ENCODE data around the gene LYRM9.
A peak's percentile ranks its signal among the peaks of the same experiment; 100 is the strongest.
"Not testable (repeated sequence)": the region's sequence is repeated elsewhere in the genome, so short reads cannot be mapped to it uniquely, and the experiment has no call there.

LYRM9 gene

GRCh38 chr17:27895940-27896535, 2.9 kb upstream of the LYRM9 start:
- Mint-ChIP-seq H3K9me3 (no peaks in the 10 kb centered on the region), H3K4me1 (ENCODE audit: low read depth) (peaks cover 17% of the 10 kb centered on the region), H3K36me3 (ENCODE audit: low read depth) (no peaks in the 10 kb centered on the region), H3K4me3 (no peak overlapping the region), H3K27ac (no peak overlapping the region), H3K27me3 (peaks cover 28% of the 10 kb centered on the region)
- no peak for DNase-seq

- Mint-ChIP-seq H3K27me3 (peaks cover 28% of the 10 kb centered on the region), H3K36me3 (ENCODE audit: low read depth) (no peaks in the 10 kb centered on the region), H3K27ac (no peak overlapping the region), H3K9me3 (no peaks in the 10 kb centered on the region), H3K4me3 (no peak overlapping the region), H3K4me1 (ENCODE audit: low read depth) (peaks cover 17% of the 10 kb centered on the region)
- no peak for DNase-seq
Observed at GRCh38 chr17:27895123-27895895, 2.1 kb upstream of the LYRM9 start.

- H3K9me3 Mint-ChIP-seq, result no peaks in the 10 kb centered on the region
- peak overlapping the region; percentile 76 for H3K4me3 Mint-ChIP-seq
- no peak for DNase-seq
- H3K27me3 Mint-ChIP-seq, result peaks cover 25% of the 10 kb centered on the region
- peaks cover 18% of the 10 kb centered on the region for H3K4me1 Mint-ChIP-seq (ENCODE audit: low read depth)
- no peaks in the 10 kb centered on the region for H3K36me3 Mint-ChIP-seq (ENCODE audit: low read depth)
- H3K27ac Mint-ChIP-seq, result no peak overlapping the region
Observed at GRCh38 chr17:27893841-27894503, 807 bp upstream of the LYRM9 start.

GRCh38 chr17:27892542-27892865, 661 bp downstream of the LYRM9 start:
- Mint-ChIP-seq H3K4me1 (ENCODE audit: low read depth) (peaks cover 25% of the 10 kb centered on the region), H3K27me3 (peaks cover 24% of the 10 kb centered on the region), H3K4me3 (peak overlapping the region; percentile 76), H3K36me3 (ENCODE audit: low read depth) (no peaks in the 10 kb centered on the region), H3K9me3 (no peaks in the 10 kb centered on the region), H3K27ac (peak overlapping the region; percentile 38)
- DNase-seq, result no peak

- DNase-seq, result no peak
- H3K4me1 Mint-ChIP-seq (ENCODE audit: low read depth), result peaks cover 25% of the 10 kb centered on the region
- H3K9me3 Mint-ChIP-seq, result no peaks in the 10 kb centered on the region
- peaks cover 19% of the 10 kb centered on the region for H3K27me3 Mint-ChIP-seq
- H3K27ac Mint-ChIP-seq, result no peak overlapping the region
- no peak overlapping the region for H3K4me3 Mint-ChIP-seq
- no peaks in the 10 kb centered on the region for H3K36me3 Mint-ChIP-seq (ENCODE audit: low read depth)
Observed at GRCh38 chr17:27891841-27892240, 1.3 kb downstream of the LYRM9 start.

GRCh38 chr17:27889711-27890251, 3.4 kb downstream of the LYRM9 start:
- Mint-ChIP-seq H3K9me3 (no peaks in the 10 kb centered on the region), H3K27me3 (peaks cover 4% of the 10 kb centered on the region), H3K4me1 (ENCODE audit: low read depth) (peaks cover 27% of the 10 kb centered on the region), H3K36me3 (ENCODE audit: low read depth) (no peaks in the 10 kb centered on the region), H3K27ac (no peak overlapping the region), H3K4me3 (no peak overlapping the region)
- DNase-seq, result no peak

GRCh38 chr17:27888945-27889344, 4.2 kb downstream of the LYRM9 start:
- H3K4me1 Mint-ChIP-seq (ENCODE audit: low read depth), result peaks cover 24% of the 10 kb centered on the region

GRCh38 chr17:27888067-27888466, 5.1 kb downstream of the LYRM9 start:
- no peaks in the 10 kb centered on the region for H3K36me3 Mint-ChIP-seq (ENCODE audit: low read depth)
- no peaks in the 10 kb centered on the region for H3K27me3 Mint-ChIP-seq
- no peak overlapping the region for H3K27ac Mint-ChIP-seq
- DNase-seq, result no peak
- no peak overlapping the region for H3K4me3 Mint-ChIP-seq
- H3K9me3 Mint-ChIP-seq, result no peaks in the 10 kb centered on the region
- H3K4me1 Mint-ChIP-seq (ENCODE audit: low read depth), result peaks cover 17% of the 10 kb centered on the region

More at GRCh38 chr17:27888945-27889344, 4.2 kb downstream of the LYRM9 start:
- DNase-seq, result no peak
- H3K27me3 Mint-ChIP-seq, result no peaks in the 10 kb centered on the region
- H3K27ac Mint-ChIP-seq, result no peak overlapping the region
- no peaks in the 10 kb centered on the region for H3K36me3 Mint-ChIP-seq (ENCODE audit: low read depth)
- H3K9me3 Mint-ChIP-seq, result no peaks in the 10 kb centered on the region
- H3K4me3 Mint-ChIP-seq, result no peak overlapping the region

GRCh38 chr17:27886348-27886906, 6.7 kb downstream of the LYRM9 start:
- not testable (repeated sequence) for H3K36me3 Mint-ChIP-seq (ENCODE audit: low read depth); H3K27ac Mint-ChIP-seq; H3K27me3 Mint-ChIP-seq; DNase-seq; H3K9me3 Mint-ChIP-seq; H3K4me3 Mint-ChIP-seq
- peaks cover 10% of the 10 kb centered on the region for H3K4me1 Mint-ChIP-seq (ENCODE audit: low read depth)

- peaks cover 22% of the 10 kb centered on the region for H3K4me1 Mint-ChIP-seq (ENCODE audit: low read depth)
- DNase-seq, result no peak
- no peaks in the 10 kb centered on the region for H3K36me3 Mint-ChIP-seq (ENCODE audit: low read depth)
- no peaks in the 10 kb centered on the region for H3K27me3 Mint-ChIP-seq
- no peaks in the 10 kb centered on the region for H3K9me3 Mint-ChIP-seq
- H3K4me3 Mint-ChIP-seq, result no peak overlapping the region
- H3K27ac Mint-ChIP-seq, result no peak overlapping the region
Observed at GRCh38 chr17:27882162-27882840, 10.9 kb downstream of the LYRM9 start.

- Mint-ChIP-seq H3K4me1 (ENCODE audit: low read depth) (peaks cover 19% of the 10 kb centered on the region), H3K4me3 (no peak overlapping the region), H3K9me3 (no peaks in the 10 kb centered on the region), H3K27ac (no peak overlapping the region), H3K36me3 (ENCODE audit: low read depth) (peaks cover 1% of the 10 kb centered on the region), H3K27me3 (no peaks in the 10 kb centered on the region)
- peak; percentile 78 for DNase-seq
Observed at GRCh38 chr17:27879987-27880608, 13.1 kb downstream of the LYRM9 start.

GRCh38 chr17:27878776-27879562, 14.2 kb downstream of the LYRM9 start:
- H3K27ac Mint-ChIP-seq, result peak overlapping the region; percentile 24
- H3K27me3 Mint-ChIP-seq, result no peaks in the 10 kb centered on the region
- peaks cover 19% of the 10 kb centered on the region for H3K4me1 Mint-ChIP-seq (ENCODE audit: low read depth)
- no peaks in the 10 kb centered on the region for H3K9me3 Mint-ChIP-seq
- no peak overlapping the region for H3K4me3 Mint-ChIP-seq
- peaks cover 3% of the 10 kb centered on the region for H3K36me3 Mint-ChIP-seq (ENCODE audit: low read depth)
- DNase-seq, result peak; percentile 57

GRCh38 chr17:27873746-27874145, 19.4 kb downstream of the LYRM9 start:
- Mint-ChIP-seq H3K27ac (no peak overlapping the region), H3K4me1 (ENCODE audit: low read depth) (peaks cover 7% of the 10 kb centered on the region), H3K36me3 (ENCODE audit: low read depth) (peaks cover 3% of the 10 kb centered on the region), H3K27me3 (no peaks in the 10 kb centered on the region), H3K9me3 (peaks cover 2% of the 10 kb centered on the region), H3K4me3 (no peak overlapping the region)
- DNase-seq, result no peak

Data from activated T-cell treated with anti-CD3 and anti-CD28 coated beads, Interleukin-2, amount 50 U/mL, for 24 hours (primary cell).